HG03378 (cell line): Measurements from ENCODE around the gene CMTM8.
"Not testable (repeated sequence)": the region's sequence is repeated elsewhere in the genome, so short reads cannot be mapped to it uniquely, and the experiment has no call there.

Experiments used
- ATAC-seq: cut with Tn5 transposase; IDR thresholded peaks from one replicate; pipeline ENCODE4 v1.9.1; 2021; ENCODE audit warnings: mild to moderate bottlenecking, moderate library complexity; ENCODE audit not compliant: unreplicated experiment

Gene CMTM8

DNA sequence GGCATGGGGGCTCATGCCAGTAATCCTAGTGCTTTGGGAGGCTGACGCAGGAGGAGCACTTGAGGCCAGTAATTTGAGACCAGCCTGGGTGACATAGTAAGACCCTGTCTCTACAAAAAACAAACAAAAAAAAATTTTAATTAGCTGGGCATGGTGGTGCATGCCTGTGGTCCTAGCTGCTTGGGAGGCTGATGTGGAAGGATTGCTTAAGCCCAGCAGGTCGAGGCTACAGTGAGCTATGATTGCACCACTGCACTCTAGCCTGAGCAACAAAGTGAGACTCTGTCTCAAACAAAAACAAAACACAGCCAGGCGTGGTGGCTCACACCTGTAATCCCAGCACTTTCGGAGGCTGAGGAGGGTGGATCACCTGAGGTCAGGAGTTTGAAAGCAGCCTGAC is 9.7 kb upstream of the CMTM8 start:
- not testable (repeated sequence) for ATAC-seq

DNA sequence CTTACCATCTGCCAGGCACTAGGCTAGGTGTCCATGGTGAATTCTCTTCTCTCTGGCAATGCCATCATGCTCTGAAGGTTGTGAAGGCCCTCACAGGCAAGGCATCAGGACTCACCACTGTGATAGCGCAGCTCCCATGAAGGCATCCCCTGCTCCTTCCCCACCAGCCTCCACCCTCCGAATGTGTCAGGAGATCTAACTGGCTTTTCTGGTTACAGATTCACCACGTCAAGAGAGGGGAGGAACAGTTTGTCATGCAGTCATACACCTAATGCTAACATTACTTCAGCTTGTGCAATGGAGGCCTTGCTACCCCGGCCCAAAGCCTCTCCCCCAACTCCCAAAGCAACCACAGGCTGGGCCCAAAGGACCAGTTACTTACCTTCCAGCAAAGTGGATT is 8.9 kb upstream of the CMTM8 start:
- ATAC-seq, result no peak

DNA sequence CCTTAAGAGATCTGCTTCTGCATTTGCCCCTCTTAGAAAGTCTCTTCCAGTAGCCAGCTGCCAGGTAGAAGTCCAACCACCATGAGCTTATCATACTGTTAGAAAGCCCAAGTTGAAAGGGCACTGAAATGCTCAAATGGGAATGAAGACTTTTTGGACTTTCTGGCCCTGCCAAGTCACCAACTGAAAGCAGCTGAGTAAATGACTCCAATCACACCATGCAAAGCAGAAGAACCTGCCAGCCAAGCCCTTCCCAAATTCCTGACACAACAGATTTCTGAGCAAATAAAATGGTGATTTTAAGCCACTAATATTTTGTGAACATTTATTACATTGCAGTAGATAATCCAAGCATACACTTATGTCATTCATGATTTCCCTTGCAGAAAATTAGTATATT is 2.1 kb upstream of the CMTM8 start:
- no peak for ATAC-seq

DNA sequence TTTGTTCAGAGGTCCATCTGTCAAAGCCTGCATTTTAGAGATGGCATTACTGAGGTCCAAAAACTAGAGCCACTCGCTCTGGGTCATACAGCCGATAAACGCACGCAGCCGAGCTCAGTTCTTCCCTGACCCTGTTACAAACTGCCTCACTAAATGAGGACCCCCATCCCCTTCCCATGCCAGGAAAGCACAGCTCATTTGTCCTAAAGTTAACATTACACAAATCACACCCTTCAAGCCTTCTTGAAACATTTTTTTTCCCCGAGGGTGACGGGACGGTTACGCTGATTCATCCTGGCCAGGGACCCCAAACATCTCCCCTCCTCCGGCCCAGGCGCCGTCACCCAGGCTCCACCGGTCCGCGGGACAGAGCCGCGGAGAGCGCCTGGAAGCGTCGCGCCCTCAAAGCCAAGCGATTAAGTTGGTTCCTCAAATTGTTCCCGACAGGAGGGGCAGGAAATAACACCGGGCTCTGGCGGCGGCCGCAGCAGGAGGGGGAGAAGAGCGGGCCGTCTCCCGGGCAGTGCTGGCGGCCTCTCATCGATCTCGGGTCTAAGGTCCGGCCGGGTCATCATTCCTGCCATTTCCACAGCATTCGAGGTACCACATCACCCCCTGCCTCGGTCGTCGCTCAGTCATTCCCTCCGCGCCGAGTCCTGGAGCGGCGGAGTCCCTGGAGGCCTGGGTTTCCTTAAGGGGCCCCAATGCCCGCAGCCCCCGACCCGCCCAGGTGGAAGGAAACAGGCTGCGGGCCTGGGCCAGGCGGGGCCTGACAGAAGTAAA is 619 bp upstream of the CMTM8 start:
- no peak for ATAC-seq

DNA sequence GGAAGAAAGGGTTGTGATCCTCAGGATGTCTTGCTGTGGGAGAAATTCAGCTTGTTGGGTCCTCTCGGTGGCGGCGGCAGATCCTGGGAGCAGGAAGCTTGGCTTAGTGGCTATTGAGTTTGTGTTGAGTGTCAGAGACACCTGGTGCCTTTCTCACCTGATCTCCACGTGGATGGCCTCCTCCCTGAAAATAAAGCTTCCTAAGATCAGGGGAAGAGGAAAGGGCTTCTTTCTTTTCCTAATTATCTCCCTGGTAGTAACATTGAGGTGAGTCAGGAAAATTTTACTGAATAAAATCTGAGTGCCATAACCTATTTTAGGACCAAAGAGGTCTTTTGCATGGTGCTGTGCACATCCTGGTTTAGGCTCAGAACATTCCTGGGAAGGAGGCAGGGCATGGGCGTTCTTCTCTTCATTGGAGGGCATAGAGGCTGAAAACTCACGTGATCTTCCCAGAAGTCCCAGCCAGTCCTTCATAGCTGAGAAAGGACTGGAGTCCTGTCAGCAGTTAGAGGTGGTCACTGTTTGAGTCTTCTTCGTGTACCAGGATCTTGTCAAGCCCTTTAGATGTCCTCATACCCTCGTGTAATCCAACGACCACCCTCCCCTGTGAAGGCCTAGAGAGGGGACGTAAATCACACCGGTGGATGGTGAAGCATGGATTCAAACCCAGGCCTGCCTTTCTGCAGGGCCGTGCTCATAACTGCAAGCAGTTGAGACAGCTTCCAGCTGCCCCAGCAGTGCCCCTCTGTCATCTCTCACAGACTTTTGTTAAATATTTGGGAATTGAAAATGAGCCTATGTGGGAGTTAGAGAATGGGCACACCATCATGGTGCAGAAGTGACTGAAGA is 1.1 kb downstream of the CMTM8 start:
- no peak for ATAC-seq

DNA sequence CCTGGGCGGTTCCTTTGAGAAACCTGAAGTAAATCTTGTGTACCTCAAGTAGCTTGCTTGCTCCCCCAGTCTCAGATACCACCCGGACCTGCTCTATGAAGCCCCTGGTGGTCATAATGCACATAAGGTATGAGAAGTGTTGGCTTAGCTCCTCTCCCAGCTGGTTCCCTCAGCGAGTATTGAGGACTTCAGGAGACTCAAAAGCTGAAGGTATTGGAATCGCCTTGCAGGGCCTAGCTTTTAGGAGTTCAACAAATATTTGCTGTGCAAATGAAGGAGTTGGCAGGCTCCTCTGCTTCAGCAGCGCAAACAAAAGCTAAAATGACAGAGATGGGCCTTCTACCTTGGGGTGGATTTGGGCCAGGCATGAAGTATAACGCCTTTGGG is 1.7 kb downstream of the CMTM8 start:
- ATAC-seq, result no peak

DNA sequence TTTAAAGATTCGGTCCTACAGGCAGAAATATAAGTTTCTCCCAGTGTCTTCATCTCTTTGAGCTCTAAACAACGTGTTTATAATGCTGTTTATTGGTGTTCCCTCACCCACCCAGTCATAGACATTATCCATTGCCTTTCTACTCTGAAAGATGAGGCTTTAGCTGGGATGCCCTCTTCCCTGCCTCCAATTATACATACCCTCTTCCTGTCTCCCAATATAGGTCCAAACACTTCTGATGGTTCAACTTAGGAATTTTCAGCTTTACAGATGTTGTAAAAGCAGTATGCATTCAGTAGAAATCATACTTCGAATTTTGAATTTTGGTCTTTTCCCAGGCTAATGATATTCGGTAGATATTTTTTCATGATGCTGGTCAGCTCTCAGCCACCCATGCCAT is 2.6 kb downstream of the CMTM8 start:
- ATAC-seq, result no peak

DNA sequence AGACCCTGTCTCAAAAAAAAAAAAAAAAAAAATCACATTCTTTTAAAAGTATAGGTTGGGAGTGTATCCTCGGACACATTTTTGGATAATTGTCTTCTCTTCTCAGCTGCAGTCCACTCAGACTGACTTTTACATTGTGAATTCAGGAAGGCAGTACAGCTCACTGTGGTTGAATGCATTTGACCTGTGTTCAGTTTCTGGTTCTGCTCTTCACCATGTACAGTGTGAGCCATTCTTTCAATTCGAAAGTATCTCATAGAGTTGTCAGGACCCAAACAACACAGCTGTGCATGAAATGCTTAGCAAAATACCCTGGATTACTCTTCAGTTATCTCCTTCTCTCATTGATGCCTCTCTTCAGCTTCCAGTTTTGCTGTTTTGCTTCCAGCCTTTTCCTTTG is 5.0 kb downstream of the CMTM8 start:
- ATAC-seq, result no peak

DNA sequence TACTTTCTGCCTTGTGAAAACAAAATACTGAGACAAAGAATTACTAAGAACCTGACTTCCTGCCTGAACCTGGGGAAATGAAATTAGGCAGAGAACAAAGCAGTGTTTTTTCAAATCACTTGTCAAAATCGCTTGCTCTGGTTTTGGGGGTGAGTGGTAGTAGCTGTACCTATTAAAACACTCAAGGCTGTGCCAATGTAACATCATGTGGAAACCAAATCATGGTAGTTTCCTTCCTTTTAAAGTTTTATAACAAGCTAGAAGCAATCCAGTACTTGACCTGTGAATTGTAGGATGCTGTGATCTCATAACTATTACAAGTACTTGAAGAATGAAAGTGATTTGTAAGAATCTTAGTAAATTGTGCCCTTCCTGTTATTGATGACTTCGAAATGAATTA is 6.7 kb downstream of the CMTM8 start:
- no peak for ATAC-seq

DNA sequence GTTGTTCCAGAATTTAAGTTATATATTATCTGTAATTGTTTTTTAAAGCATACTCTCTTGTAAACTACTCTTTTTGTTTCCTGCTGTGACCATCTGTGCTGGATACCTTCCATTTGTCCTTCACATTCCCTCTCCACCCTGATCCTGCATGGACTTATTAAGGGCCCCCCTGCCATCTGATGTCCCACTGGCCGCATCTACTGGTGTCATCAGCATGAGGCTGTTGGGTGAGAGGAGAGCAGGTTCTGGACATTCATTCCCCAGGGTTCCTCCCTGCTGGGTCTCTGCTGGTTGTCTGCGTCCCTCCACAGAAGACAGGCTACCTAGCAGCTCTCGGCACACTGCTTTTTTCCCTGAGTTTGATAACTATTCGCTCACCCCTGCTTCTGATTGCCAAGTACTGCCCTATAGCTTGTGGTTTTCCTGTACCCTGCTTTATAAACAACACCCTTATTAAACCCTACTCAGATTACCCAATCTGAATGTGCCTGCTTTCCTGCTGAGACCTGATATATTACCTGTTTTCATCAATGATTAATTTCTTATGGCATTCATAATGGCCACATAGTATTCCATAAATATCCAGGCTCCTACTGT is 7.7 kb downstream of the CMTM8 start:
- ATAC-seq, result no peak

DNA sequence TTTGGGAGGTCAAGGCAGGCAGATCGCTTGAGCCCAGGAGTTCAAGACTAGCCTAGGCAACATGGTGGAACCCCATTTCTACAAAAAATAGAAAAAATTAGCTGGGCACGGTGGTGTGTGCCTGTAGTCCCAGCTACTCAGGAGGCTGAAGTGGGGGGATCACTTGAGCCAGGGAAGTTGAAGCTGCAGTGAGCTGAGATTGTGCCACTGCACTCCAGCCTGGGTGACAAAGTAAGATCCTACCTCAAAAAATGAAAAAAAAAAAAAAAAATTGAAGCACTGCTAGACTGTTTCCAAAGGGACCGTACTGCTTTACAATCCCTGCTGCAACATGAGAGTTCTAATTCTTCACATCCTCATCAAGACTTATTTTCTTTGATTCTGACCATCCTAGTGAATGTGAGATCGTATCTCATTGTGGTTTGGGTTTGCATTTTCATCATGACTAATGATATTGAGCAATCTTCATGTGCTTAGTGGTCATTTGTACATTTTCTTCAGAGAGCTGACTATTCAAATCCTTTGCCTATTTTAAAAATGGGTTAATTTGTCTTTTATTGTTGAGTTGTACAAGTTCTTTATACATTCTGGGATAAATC is 10.8 kb downstream of the CMTM8 start:
- ATAC-seq, result no peak

DNA sequence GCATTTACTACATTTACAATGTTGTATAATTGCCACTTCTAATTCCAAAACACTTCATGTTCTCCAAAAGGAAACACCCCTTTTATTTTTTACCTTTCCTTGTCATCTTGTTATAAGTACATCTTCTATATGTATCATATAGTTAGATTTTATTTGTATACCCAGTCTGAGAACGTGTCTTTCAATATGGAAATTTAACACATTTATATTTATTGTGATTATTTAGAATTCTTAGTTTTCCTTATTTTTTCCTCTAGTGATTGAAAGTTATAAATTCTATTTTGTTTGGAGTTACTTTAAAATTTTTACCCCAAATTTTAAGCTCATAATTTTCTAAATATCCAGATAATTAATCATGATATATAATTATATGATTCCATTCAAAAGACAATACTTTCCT is 15.8 kb downstream of the CMTM8 start:
- no peak for ATAC-seq

DNA sequence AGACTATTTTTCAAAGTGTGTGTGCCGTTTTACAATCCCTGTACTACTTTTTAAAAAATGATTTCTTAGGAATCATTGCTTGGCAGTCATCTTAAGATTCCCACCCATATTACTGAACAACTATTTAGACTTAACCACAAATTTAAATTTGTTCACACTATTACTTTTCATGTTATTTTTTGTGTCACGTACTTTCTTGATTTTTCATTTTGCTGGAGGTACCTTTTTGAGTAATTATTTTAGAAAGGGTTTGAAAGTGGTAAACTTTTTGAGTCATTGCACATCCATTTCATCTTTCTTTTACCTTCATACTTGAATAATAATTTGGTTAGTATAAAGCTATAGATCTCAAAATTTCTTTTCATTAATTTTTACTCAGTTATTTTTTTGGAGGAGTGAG is 16.9 kb downstream of the CMTM8 start:
- no peak for ATAC-seq

DNA sequence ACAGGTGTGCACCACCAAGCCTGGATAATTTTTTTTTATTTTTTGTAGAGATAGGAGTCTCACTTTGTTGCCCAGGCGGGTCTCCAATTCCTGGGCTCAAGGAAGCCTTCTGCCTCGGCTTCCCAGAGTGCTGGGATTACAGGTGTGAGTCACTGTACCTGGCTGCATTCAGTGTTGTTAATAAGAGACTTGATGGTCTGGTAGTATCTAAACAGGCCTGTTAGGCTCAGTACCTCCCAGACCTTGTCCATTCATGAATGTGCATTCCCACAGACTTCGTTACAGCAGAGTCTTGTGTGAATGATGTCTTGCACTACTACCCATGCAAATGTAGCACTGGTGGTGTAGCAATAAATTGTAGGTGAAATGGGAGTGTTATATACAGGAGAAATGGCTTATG is 17.7 kb downstream of the CMTM8 start:
- no peak for ATAC-seq

DNA sequence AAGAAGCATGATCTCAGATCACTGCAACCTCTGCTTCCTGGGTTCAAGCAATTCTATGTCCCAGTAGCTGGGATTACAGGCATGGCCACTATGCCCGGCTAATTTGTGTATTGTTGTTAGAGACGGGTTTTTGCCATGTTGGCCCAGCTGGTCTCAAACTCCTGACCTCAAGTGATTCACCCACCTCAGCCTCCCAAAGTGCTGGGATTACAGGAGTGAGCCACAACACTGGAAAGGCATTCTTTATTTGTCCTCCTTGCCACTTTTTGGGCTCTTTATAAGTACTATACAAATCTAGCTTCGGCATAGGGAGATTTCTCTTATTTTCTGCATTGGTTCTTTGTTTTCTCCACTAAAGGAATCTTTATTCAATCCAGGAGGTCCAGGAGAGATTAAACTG is 18.6 kb downstream of the CMTM8 start:
- no peak for ATAC-seq

DNA sequence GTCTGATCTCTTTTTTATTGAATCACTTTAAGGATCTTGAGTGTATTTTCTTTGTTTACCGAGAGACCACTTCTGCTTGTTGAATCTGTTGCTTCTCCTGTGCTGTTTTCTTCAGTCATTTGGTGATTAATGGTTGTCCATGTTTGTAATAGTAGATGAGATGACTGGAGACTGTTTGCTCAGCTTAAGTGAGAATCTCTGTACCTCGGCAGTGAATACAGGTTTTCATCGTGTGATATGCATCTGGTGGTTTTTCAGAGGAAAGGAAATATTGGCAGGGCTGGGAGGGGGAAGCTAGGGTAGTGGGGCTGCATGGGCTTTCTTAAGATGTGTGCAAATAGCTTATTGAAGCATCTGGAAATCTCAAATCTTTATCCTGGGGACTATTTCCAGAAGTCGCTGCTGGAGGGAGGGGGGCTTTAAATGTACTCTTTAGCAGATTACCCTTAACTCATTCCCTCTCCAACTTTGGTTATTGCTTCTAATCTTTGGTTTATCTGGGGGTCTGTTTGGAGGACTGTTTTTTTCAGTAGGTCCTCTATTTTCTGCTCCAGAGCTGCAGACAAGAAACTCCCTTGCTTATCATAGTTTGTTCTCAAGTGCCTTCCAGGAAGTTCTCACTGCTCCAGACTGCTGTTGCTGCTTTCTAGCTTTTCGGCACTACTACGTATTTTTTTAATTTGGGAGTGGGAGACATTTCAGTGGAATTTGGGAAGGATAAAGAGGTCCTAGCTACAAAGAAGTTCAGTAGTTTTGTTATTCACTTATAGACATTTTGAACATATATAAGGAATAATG is 19.4 kb downstream of the CMTM8 start:
- ATAC-seq, result no peak

DNA sequence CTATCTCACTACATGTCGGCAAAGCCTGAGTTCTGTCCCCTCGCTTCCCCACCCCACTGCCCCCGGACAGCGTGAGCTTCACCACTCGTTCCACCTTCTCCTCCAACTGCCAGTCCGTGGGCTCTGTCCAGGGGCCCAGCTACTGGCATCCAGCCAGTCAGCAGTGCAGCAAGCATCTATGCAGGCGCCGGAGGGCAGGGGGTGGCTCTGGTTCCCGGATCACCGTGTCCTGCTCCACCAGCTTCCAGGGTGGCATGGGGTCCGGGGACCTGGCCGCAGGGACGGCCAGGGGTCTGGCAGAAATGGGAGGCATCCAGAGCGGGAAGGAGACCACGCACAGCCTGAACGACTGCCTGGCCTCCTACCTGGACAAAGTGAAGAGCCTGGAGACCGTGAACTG is 20.4 kb downstream of the CMTM8 start:
- ATAC-seq, result no peak

DNA sequence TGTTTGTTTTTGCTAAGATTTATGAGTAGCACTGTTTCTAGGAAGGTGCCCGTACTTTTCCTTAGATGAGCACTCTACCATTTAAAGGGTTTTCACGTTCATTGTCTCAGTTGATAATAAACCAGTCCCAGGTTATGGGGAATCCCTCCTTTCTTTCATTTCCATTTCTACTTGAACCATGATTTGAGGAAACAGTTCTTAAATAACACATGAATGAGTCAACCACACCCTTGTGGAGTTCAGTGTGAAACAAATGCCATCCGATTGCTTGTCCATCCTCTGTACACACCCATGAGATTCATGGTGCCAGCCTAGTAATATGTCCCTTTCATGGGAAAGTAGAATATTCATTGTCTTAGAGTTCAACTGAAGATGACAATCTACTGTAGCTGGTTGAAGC is 23.1 kb downstream of the CMTM8 start:
- no peak for ATAC-seq

DNA sequence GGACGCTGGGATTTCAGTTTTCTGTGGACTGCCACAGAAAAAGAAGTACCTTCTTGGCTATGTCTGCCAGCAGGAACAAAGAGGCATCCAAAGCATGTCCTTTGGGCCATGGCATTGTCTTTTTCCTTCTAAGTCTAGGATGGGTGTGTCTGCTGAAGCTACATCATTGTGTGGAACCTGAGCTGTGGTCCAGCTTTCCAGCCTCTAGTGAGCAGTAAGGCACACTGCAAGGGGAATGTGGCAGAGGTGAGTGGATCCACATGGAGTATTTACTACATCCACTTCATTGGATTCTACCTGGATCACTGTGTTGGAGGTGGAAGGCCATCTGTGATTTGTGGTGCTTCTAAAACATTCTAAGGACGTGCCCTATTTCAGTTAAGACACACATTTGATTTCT is 23.7 kb downstream of the CMTM8 start:
- no peak for ATAC-seq

DNA sequence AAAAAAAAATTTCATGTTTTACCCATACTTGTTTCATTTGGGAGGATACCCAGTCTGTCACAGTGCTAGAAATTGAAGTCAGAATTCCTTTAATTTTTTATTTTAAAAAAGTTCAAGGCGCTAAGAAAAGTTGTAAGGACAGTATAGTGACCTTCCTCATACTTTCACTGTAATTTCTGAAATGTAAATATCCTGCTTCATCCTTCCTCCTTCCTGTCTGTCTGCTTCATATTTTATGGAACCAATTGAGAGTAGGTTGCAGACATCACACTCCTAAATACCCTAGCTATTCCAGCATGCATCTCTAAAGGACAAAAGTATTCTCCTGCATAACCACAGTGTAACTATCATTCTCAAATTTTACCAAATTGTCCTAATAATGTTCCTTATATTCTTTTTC is 35.8 kb downstream of the CMTM8 start:
- ATAC-seq, result no peak

DNA sequence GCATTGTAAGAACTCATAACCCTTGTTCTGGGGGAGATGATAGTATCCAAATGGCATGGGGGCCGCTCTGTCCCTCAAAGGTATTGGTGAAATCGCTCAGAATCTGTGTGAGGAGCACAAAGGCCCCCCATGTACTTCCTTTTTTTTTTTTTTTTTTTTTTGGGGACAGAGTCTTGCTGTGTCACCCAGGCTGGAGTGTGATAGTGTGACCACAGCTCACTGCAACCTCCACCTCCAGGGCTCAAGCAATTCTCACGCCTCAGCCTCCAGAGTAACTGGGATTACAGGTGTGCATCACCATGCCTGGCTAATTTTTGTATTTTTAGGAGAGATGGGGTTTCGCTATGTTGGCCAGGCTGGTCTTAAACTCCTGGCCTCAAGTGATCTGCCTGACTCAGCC is 37.0 kb downstream of the CMTM8 start:
- ATAC-seq, result no peak
